Suprapubic skin (tissue), 4 donors: ENCODE results near the gene BPNT1.

Source experiments
- POLR2A ChIP-seq, 2 donors: fragments of 450-650 bp; IDR thresholded peaks; one replicate each; pipeline ENCODE4 v1.6.1; 2017; ENCODE audit warnings: antibody characterized with exemption in 2 of 2, mild to moderate bottlenecking in 2 of 2, moderate library complexity in 2 of 2
- POLR2AphosphoS5 ChIP-seq, 3 donors: sonication (generic); formaldehyde crosslinking; IDR thresholded peaks; one replicate each; pipeline ENCODE4 v1.6.1; 2017; ENCODE audit warnings: antibody characterized with exemption in 3 of 3
- TF ChIP-seq, protein P1 (sequence below), 2 donors: fragments of 200-600 bp in 1 of 2; fragments of 450-650 bp in 1 of 2; sonication (generic) in 1 of 2; IDR thresholded peaks; one replicate each; pipeline ENCODE4 v1.5.1; 2016 to 2019; ENCODE audit warnings: antibody characterized with exemption in 2 of 2, mild to moderate bottlenecking in 1 of 2, moderate library complexity in 1 of 2

GRCh38 chr1:220135755-220136154 is 46.2 kb upstream of the BPNT1 start:
- TF ChIP-seq POLR2AphosphoS5 (IDR thresholded peaks at IDR 0.05) (no peak), POLR2A (IDR thresholded peaks at IDR 0.05) (no peak)
- TF ChIP-seq, protein P1, sequence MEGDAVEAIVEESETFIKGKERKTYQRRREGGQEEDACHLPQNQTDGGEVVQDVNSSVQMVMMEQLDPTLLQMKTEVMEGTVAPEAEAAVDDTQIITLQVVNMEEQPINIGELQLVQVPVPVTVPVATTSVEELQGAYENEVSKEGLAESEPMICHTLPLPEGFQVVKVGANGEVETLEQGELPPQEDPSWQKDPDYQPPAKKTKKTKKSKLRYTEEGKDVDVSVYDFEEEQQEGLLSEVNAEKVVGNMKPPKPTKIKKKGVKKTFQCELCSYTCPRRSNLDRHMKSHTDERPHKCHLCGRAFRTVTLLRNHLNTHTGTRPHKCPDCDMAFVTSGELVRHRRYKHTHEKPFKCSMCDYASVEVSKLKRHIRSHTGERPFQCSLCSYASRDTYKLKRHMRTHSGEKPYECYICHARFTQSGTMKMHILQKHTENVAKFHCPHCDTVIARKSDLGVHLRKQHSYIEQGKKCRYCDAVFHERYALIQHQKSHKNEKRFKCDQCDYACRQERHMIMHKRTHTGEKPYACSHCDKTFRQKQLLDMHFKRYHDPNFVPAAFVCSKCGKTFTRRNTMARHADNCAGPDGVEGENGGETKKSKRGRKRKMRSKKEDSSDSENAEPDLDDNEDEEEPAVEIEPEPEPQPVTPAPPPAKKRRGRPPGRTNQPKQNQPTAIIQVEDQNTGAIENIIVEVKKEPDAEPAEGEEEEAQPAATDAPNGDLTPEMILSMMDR (IDR thresholded peaks at IDR 0.05) = no peak
